Liver (tissue), 9 donors: ENCODE results near the gene KIRREL1. TPM values are rescaled to one million over a fixed set of nuclear protein-coding genes. Genes with fewer than 3 reads are reported as not detected.

ENCODE experiments used
- DNase-seq: peaks from one replicate; pipeline ENCODE4 v3.0.0-alpha.2; 2017; ENCODE audit warnings: low spot score
- H3K27ac ChIP-seq, 2 donors: one replicate each; pipeline ENCODE4 v1.7.0; 2013; ENCODE audit warnings: inconsistent platforms in 2 of 2, low read length in 2 of 2, control low read depth in 1 of 2, low read depth in 1 of 2, mild to moderate bottlenecking in 1 of 2
- H3K27me3 ChIP-seq, 4 donors: one replicate each; pipeline versions ENCODE4 v1.6.1 to v1.7.0; 2013; ENCODE audit warnings: low read length in 3 of 4, inconsistent platforms in 1 of 4, mild to moderate bottlenecking in 1 of 4, moderate library complexity in 1 of 4; ENCODE audit not compliant: control insufficient read depth in 4 of 4, insufficient read depth in 4 of 4
- H3K36me3 ChIP-seq, 4 donors: one replicate each; pipeline versions ENCODE4 v1.6.1 to v1.7.0; 2013; ENCODE audit warnings: low read length in 3 of 4, mild to moderate bottlenecking in 3 of 4, low read depth in 1 of 4, moderate library complexity in 1 of 4; ENCODE audit not compliant: control insufficient read depth in 4 of 4, insufficient read depth in 3 of 4
- H3K4me1 ChIP-seq, 4 donors: one replicate each; pipeline versions ENCODE4 v1.6.1 to v1.7.0; 2013; ENCODE audit warnings: low read length in 3 of 4, mild to moderate bottlenecking in 3 of 4, moderate library complexity in 1 of 4; ENCODE audit not compliant: control insufficient read depth in 4 of 4, insufficient read depth in 4 of 4
- H3K4me3 ChIP-seq, 3 donors: one replicate each; pipeline versions ENCODE4 v1.6.1 to v1.7.0; 2013; ENCODE audit warnings: low read length in 3 of 3, control low read depth in 1 of 3, low read depth in 1 of 3, mild to moderate bottlenecking in 1 of 3
- H3K9ac ChIP-seq, 2 donors: one replicate each; pipeline ENCODE4 v1.7.0; 2013; ENCODE audit warnings: low read length in 2 of 2, mild to moderate bottlenecking in 2 of 2, moderate library complexity in 2 of 2, control low read depth in 1 of 2, low read depth in 1 of 2
- H3K9me3 ChIP-seq, 4 donors: one replicate each; pipeline versions ENCODE4 v1.6.1 to v1.7.0; 2013; ENCODE audit warnings: low read length in 3 of 4; ENCODE audit not compliant: control insufficient read depth in 4 of 4
- FOXA1 ChIP-seq: IDR thresholded peaks from 2 replicates; pipeline ENCODE4 v1.6.1; 2016; ENCODE audit warnings: antibody characterized with exemption
- GABPA ChIP-seq, 2 donors: IDR thresholded peaks in 1 of 2; conservative IDR thresholded peaks in 1 of 2; 2 replicates each; pipeline ENCODE4 v1.6.1; 2016; ENCODE audit warnings: antibody characterized with exemption in 2 of 2, mild to moderate bottlenecking in 1 of 2, moderate library complexity in 1 of 2
- HNF4G ChIP-seq: IDR thresholded peaks from 2 replicates; pipeline ENCODE4 v1.6.1; 2016; ENCODE audit warnings: antibody characterized with exemption
- NR2F2 ChIP-seq: IDR thresholded peaks from 2 replicates; pipeline ENCODE4 v1.6.1; 2016; ENCODE audit warnings: antibody characterized with exemption
- TAF1 ChIP-seq: conservative IDR thresholded peaks from 2 replicates; pipeline ENCODE4 v1.6.1; 2016; ENCODE audit warnings: antibody characterized with exemption, mild to moderate bottlenecking
- WGBS: extraction: QIAGEN DNeasy Blood & Tissue Kit; methylation state at CpG from one replicate; pipeline ENCODE4 v1.1.7; 2013; 5-methylcytosine and 5-hydroxymethylcytosine counted together
- polyA plus RNA-seq, 2 donors: library from polyadenylated mRNA; stranded (reverse) in 1 of 2; unstranded in 1 of 2; fragments of 200-250 nt in 1 of 2; fragments of >200 nt in 1 of 2; fragmentation: Nextera tagmentation in 1 of 2; extraction: Ambion mirVana in 1 of 2; gene quantifications; one replicate each; pipeline versions ENCODE4 v1.2.1 to v1.2.3, GENCODE V29; 2013 to 2015
- total RNA-seq, 2 donors: library from RNA; depleted of rRNA; stranded (reverse); fragments of >200 nt; gene quantifications; one replicate each; pipeline ENCODE4 v1.2.3, GENCODE V29; 2014
- TF ChIP-seq, protein P1 (sequence below): IDR thresholded peaks from 2 replicates; pipeline ENCODE4 v1.6.1; 2016; ENCODE audit warnings: antibody characterized with exemption
- TF ChIP-seq, protein P2 (sequence below): fragments of 150-350 bp; IDR thresholded peaks from 2 replicates; pipeline ENCODE4 v1.5.1; 2017; ENCODE audit warnings: improper control_type of control experiment, low read depth, low read length; ENCODE audit not compliant: missing input control
- TF ChIP-seq, protein P3 (sequence below): IDR thresholded peaks from 2 replicates; pipeline ENCODE4 v1.6.1; 2016; ENCODE audit warnings: antibody characterized with exemption
- TF ChIP-seq, protein P4 (sequence below): IDR thresholded peaks from 2 replicates; pipeline ENCODE4 v1.6.1; 2016; ENCODE audit warnings: antibody characterized with exemption
- donor health status: healthy.
- donor health status: healthy.
- donor health status: healthy.
- donor health status: healthy.
- donor health status: healthy.

The KIRREL1 gene
- total and polyA plus RNA-seq, 4 donors, result 0.82 to 6.0 (median 3.1) TPM

DNA sequence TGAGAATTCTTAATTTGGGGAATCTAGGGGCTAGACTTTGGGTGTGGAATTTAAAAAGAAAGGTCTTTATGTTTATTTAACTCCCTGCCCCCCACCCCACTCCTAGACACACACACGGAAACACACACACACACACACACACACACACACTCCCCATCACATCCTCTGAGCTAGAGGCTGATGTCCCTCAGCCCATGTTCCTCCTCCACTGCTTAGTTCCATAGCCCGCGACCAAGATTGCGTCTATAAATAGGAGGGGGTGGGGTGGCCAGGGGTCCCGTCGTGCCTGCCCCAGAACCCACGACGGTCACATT is 655 bp upstream of the KIRREL1 start:
- H3K36me3 ChIP-seq, result no peaks in the 10 kb centered on the region
- peaks cover 0 to 8% (median 3%) of the 10 kb centered on the region in 4 donors for H3K27me3 ChIP-seq
- no peaks in the 10 kb centered on the region for H3K9me3 ChIP-seq
- no peak for DNase-seq
- TF ChIP-seq, protein P1, sequence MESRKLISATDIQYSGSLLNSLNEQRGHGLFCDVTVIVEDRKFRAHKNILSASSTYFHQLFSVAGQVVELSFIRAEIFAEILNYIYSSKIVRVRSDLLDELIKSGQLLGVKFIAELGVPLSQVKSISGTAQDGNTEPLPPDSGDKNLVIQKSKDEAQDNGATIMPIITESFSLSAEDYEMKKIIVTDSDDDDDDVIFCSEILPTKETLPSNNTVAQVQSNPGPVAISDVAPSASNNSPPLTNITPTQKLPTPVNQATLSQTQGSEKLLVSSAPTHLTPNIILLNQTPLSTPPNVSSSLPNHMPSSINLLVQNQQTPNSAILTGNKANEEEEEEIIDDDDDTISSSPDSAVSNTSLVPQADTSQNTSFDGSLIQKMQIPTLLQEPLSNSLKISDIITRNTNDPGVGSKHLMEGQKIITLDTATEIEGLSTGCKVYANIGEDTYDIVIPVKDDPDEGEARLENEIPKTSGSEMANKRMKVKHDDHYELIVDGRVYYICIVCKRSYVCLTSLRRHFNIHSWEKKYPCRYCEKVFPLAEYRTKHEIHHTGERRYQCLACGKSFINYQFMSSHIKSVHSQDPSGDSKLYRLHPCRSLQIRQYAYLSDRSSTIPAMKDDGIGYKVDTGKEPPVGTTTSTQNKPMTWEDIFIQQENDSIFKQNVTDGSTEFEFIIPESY, result no peak
- TF ChIP-seq GABPA (IDR thresholded peaks at IDR 0.05 in 1 of 2, conservative IDR thresholded peaks at IDR 0.05 in 1 of 2), result no peak
- TF ChIP-seq, protein P2, sequence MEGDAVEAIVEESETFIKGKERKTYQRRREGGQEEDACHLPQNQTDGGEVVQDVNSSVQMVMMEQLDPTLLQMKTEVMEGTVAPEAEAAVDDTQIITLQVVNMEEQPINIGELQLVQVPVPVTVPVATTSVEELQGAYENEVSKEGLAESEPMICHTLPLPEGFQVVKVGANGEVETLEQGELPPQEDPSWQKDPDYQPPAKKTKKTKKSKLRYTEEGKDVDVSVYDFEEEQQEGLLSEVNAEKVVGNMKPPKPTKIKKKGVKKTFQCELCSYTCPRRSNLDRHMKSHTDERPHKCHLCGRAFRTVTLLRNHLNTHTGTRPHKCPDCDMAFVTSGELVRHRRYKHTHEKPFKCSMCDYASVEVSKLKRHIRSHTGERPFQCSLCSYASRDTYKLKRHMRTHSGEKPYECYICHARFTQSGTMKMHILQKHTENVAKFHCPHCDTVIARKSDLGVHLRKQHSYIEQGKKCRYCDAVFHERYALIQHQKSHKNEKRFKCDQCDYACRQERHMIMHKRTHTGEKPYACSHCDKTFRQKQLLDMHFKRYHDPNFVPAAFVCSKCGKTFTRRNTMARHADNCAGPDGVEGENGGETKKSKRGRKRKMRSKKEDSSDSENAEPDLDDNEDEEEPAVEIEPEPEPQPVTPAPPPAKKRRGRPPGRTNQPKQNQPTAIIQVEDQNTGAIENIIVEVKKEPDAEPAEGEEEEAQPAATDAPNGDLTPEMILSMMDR, result no peak
- TF ChIP-seq HNF4G, result no peak
- TF ChIP-seq, protein P3, sequence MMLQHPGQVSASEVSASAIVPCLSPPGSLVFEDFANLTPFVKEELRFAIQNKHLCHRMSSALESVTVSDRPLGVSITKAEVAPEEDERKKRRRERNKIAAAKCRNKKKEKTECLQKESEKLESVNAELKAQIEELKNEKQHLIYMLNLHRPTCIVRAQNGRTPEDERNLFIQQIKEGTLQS, result no peak
- TF ChIP-seq FOXA1, result no peak
- TF ChIP-seq, protein P4, sequence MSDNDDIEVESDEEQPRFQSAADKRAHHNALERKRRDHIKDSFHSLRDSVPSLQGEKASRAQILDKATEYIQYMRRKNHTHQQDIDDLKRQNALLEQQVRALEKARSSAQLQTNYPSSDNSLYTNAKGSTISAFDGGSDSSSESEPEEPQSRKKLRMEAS, result no peak
- peak overlapping the region; percentile 41 to 57 for H3K27ac ChIP-seq
- peaks cover 0 to 8% (median 4%) of the 10 kb centered on the region in 4 donors for H3K4me1 ChIP-seq
- H3K4me3 ChIP-seq, result peak overlapping the region in 1 of 3 donors; percentile 59
- no peak overlapping the region for H3K9ac ChIP-seq
- 20% methylated on average over 8 of the region's 8 CpGs for WGBS

DNA sequence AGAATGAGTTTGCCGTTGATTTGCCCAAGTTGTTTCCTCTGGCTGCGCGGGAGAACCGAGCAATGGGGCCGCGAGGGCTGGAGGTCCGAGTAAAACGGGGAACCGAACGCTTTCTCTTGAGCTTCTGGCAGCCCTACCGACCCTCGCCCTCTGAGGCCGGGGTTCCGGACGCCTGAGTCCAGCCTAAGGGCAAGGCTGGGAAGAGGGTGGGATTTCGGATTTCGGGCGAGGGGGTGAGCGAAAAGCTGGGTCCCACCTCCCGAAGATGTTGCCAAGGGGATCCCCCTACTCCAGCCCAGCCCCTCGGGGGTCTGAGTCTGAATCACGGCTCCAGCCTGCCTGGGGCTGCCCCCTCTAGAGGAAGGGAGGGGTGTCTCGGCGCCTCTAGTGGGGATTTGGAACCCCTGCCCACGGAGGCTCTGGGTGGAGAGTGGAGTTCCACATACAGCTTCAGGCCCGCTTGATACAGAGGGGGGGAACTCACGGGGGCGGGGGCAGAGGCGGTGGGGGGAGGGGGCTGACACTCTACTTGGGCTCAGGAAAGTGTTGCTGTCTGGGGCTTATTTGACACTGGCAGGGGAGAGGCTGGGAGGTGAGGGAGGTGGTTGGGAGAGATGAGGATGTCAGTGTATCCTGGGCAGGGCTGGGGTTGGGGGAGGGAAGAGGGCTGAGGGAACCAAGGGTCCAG is 617 bp downstream of the KIRREL1 start:
- WGBS, result 4% methylated on average over 29 of the region's 29 CpGs
- Histone ChIP-seq H3K27ac (peak overlapping the region; percentile 69 to 70), H3K4me3 (peak overlapping the region in 2 of 3 donors; percentile 25 to 59), H3K36me3 (no peaks in the 10 kb centered on the region), H3K4me1 (peaks cover 0 to 8% (median 4%) of the 10 kb centered on the region in 4 donors), H3K9me3 (no peaks in the 10 kb centered on the region), H3K9ac (no peak overlapping the region), H3K27me3 (peaks cover 0 to 8% (median 3%) of the 10 kb centered on the region in 4 donors)
- TF ChIP-seq NR2F2 (no peak), FOXA1 (no peak), TAF1 (no peak)
- TF ChIP-seq, protein P1, result no peak
- TF ChIP-seq, protein P3, result no peak
- TF ChIP-seq, protein P2, result no peak
- TF ChIP-seq, protein P4, result no peak
- DNase-seq, result no peak
